ENCODE measurements around the gene PURB. TPM values are rescaled to one million over a fixed set of nuclear protein-coding genes. Genes with fewer than 3 reads are reported as not detected.

The PURB gene
- total RNA-seq, 1 donor from 2014 or later: 23.9 TPM

GRCh38 chr7:44858161-44858560 is 27.2 kb downstream of the PURB start:
- H3K9me3 ChIP-seq: no peaks in the 10 kb centered on the region

GRCh38 chr7:44854644-44855364 is 30.5 kb downstream of the PURB start:
- no peaks in the 10 kb centered on the region for H3K4me1 ChIP-seq
- no peak for TF ChIP-seq CTCF (IDR thresholded peaks at IDR 0.05)
- no peak for DNase-seq
- H3K9me3 ChIP-seq: no peaks in the 10 kb centered on the region
- no peak overlapping the region for H3K27ac ChIP-seq
- ATAC-seq: no peak
- no peak overlapping the region for H3K4me3 ChIP-seq
- H3K27me3 ChIP-seq (ENCODE audit: low read depth): no peaks in the 10 kb centered on the region
- H3K36me3 ChIP-seq: no peaks in the 10 kb centered on the region
- intact Hi-C loops (cut with DNase I): loop anchor here (5.0 kb wide), 1 partner anchor 67 kb away; no protein-coding TSS in a partner anchor

More at GRCh38 chr7:44858161-44858560, 27.2 kb downstream of the PURB start:
- no peak overlapping the region for H3K27ac ChIP-seq
- no peak overlapping the region for H3K4me3 ChIP-seq
- H3K4me1 ChIP-seq: no peaks in the 10 kb centered on the region
- intact Hi-C loops (cut with DNase I): loop anchor here (5.0 kb wide), 1 partner anchor 64 kb away; no protein-coding TSS in a partner anchor
- no peaks in the 10 kb centered on the region for H3K36me3 ChIP-seq
- TF ChIP-seq CTCF (IDR thresholded peaks at IDR 0.05): no peak
- DNase-seq (no peak), ATAC-seq (no peak)
- peaks cover 3% of the 10 kb centered on the region for H3K27me3 ChIP-seq (ENCODE audit: low read depth)

GRCh38 chr7:44853391-44853790 is 31.9 kb downstream of the PURB start:
- no peak for DNase-seq
- Histone ChIP-seq H3K4me1 (peaks cover 5% of the 10 kb centered on the region), H3K27ac (no peak overlapping the region), H3K27me3 (ENCODE audit: low read depth) (no peaks in the 10 kb centered on the region), H3K36me3 (no peaks in the 10 kb centered on the region), H3K9me3 (no peaks in the 10 kb centered on the region), H3K4me3 (no peak overlapping the region)
- TF ChIP-seq CTCF (IDR thresholded peaks at IDR 0.05): no peak
- no peak for ATAC-seq
- intact Hi-C loops (cut with DNase I): no loop called here

- Histone ChIP-seq H3K36me3 (no peaks in the 10 kb centered on the region), H3K9me3 (no peaks in the 10 kb centered on the region), H3K4me3 (no peak overlapping the region), H3K27me3 (ENCODE audit: low read depth) (no peaks in the 10 kb centered on the region), H3K4me1 (peaks cover 5% of the 10 kb centered on the region), H3K27ac (no peak overlapping the region)
- intact Hi-C loops (cut with DNase I): no loop called here
- no peak for TF ChIP-seq CTCF (IDR thresholded peaks at IDR 0.05)
- ATAC-seq (no peak), DNase-seq (no peak)
These were observed 32.7 kb downstream of the PURB start for GRCh38 chr7:44852590-44852989.

GRCh38 chr7:44849885-44850544 is 35.3 kb downstream of the PURB start:
- Histone ChIP-seq H3K27me3 (ENCODE audit: low read depth) (no peaks in the 10 kb centered on the region), H3K4me3 (no peak overlapping the region), H3K4me1 (peaks cover 23% of the 10 kb centered on the region), H3K9me3 (no peaks in the 10 kb centered on the region), H3K27ac (no peak overlapping the region), H3K36me3 (no peaks in the 10 kb centered on the region)
- DNase-seq (no peak), ATAC-seq (no peak)
- no peak for TF ChIP-seq CTCF (IDR thresholded peaks at IDR 0.05)
- intact Hi-C loops (cut with DNase I): no loop called here
